Fibroblast of mammary gland (primary cell): ENCODE results near the gene CRPPA.

Experiments used
- DNase-seq: peaks from one replicate; pipeline ENCODE4 v3.0.0-alpha.2; 2010; ENCODE audit warnings: low read depth
- H3K4me3 ChIP-seq: 2 replicates; pipeline ENCODE4 v1.5.1; 2011; ENCODE audit warnings: low read depth, mild to moderate bottlenecking, low read length, moderate library complexity; ENCODE audit not compliant: control insufficient read depth
- CTCF ChIP-seq: conservative IDR thresholded peaks from 2 replicates; pipeline ENCODE4 v1.5.1; 2011; ENCODE audit warnings: low read depth, low read length, inconsistent platforms; ENCODE audit not compliant: control insufficient read depth, insufficient read depth

The CRPPA gene

DNA sequence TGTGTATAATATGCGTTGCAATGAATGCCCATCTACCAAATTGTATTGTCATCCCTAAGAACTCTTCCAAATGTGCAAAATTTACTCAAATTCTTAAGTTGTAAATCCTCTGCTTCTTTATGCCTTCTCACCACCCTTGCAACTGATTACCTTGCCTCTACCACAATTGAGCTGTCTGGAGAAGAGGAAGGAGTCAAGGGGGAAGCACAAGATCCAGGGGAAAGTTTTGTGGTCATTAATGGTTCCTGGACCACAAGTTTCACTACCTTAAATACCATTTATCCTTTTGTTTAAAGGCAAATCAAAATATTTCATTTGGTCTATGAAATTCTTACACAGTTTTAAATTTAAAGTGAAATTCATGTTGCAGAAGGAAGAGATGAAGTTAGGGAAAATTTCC is 16.7 kb downstream of the CRPPA start:
- no peak overlapping the region for H3K4me3 ChIP-seq
- DNase-seq: no peak
- TF ChIP-seq CTCF: no peak

- TF ChIP-seq CTCF: no peak
- DNase-seq: no peak
- H3K4me3 ChIP-seq: no peak overlapping the region
Observed at GRCh38 chr7:16403475-16403874, 17.9 kb downstream of the CRPPA start.

DNA sequence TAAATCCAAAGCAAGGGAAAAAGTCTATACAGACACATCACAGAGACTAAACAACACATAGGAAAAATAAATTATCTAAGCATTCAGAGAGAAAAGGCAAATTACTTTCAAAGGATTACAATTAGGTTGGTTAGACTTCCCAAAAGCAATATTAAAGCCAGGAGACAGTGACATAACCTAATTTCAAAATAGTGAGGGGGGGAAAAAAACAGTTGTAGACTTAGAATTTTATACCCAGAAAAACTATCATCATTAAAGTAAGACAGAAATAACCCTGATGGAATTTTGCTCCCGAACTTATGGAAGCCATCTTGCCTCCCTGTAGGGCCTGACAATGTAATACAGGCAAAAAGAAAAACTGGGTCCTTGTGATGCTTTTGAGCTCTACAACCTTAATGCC is 18.4 kb downstream of the CRPPA start:
- DNase-seq: no peak
- TF ChIP-seq CTCF: no peak

DNA sequence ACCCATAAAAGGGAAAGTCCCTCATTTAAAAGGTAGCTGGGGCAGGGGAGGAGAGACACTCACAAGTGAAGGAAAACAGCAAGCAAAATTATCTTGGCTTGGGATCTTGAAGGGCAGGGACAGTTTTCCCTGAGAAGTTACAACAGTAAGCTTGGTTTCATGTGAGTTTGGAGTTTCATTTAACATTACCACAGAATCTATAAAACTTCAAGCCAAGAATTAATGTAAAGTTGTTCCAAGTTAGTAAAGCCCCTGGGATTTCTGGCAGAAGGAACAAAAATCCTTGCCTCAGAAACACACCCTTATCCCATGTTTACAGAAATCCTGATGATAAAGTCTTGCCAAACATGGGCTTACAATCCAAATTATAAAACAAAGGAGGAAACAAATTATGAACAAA is 19.2 kb downstream of the CRPPA start:
- DNase-seq: no peak
- TF ChIP-seq CTCF: no peak
- H3K4me3 ChIP-seq: no peak overlapping the region

More for the DNA sequence above, 18.4 kb downstream of the CRPPA start:
- no peak overlapping the region for H3K4me3 ChIP-seq

- TF ChIP-seq CTCF: no peak
Observed at GRCh38 chr7:16400893-16401275, 20.5 kb downstream of the CRPPA start.

DNA sequence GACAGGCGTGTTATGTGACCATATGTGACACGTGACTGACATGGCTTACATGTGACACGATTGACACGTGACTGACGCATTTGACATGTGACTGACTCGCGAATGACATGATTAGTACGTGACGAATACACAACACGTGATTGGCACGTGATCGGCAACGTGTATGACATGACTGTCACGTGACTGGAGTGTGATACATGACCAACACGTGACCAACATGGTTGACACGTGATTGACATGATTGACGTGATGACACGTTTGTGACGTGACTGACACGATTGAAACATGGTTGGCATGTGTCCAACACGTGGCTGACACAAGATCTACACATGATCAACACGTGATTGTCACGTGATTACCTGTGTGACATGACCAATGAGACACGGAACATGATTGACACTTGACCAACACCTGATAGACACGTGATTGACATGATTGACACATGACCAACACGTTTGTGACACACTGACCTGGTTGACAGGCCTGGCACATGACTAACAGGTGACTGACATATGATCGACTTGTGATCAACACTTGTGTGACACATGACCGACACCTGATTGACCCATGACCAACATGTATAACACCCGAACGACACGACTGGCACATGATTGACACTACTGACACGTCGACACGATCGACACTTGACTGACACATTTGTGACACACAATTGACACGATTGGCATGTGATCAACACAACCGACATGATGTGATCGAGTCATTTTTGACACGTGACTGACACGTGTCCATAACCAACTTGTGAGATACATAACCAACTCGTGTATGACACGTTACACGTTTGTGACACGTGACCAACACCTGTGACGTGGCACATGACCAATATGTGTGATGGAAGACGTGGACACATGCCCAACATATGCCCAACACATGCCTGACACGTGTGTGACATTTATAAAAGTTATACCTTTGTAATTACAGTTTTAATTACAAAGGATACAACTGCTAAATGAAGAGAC is 21.1 kb downstream of the CRPPA start:
- no peak for TF ChIP-seq CTCF
- H3K4me3 ChIP-seq: no peak overlapping the region
- no peak for DNase-seq

More at GRCh38 chr7:16400893-16401275, 20.5 kb downstream of the CRPPA start:
- no peak for DNase-seq
- H3K4me3 ChIP-seq: no peak overlapping the region

DNA sequence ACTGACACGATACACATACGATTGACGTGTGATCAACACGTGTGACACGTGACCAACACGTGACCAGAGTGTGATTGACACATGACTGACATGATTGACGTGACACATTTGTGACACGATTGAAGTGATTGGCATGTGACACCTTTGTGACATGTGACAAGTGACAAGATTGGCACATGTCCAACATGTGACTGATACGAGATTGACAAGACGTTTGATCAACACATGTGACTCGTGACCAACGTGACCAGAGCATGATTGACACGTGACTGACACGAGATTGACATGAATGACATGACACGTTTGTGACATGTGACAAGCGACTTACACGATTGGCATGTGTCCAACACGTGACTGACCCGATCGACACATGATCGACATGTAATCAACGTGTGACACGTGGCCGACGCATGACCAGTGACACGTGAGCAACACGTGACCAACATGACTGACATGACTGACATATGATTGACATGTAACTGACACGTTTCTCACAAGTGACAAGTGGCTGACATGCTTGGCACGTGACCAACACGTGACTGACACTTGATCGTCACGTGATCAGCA is 22.0 kb downstream of the CRPPA start:
- no peak overlapping the region for H3K4me3 ChIP-seq
- TF ChIP-seq CTCF: no peak
- DNase-seq: peak; percentile 42
